ENCODE measurements around the gene GARIN5B.

Gene GARIN5B

GRCh38 chr19:55389386-55390317 is 26.6 kb upstream of the GARIN5B start:
- DNase-seq (ENCODE audit: low read depth in 2 of 2), result no peak

- no peak for DNase-seq (ENCODE audit: low read depth in 2 of 2)
Measured at GRCh38 chr19:55387736-55388497, 24.9 kb upstream of the GARIN5B start.

DNA sequence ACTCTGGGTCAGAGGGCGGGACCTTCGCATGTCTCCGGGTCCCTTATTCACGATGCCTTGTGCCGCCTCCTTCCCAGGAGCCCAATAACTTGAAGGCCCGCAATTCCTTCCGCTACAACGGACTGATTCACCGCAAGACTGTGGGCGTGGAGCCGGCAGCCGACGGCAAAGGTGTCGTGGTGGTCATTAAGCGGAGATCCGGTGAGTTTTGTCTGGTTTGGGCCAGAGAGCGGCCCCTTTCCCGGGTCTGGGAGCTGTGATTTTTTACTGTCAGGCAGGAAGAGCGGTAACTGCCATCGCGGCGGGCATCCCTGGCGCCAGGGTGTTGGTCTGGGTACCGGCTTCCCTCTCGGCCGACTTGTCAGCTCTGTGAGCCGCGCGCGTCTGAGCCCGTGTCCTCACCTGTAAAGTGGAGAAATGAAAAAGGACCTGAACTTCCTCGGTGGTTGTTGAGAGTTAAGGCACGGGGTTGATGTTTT is 23.5 kb upstream of the GARIN5B start:
- no peak for DNase-seq (ENCODE audit: low read depth in 2 of 2)

- peak; percentile 93 to 95 for DNase-seq (ENCODE audit: low read depth in 2 of 2)
Measured at GRCh38 chr19:55385724-55386492, 22.8 kb upstream of the GARIN5B start, which contains the start of gene RPL28. RPL28 (plus strand) TSS chr19:55385932; CDS start chr19:55386358, 426 bp downstream.

GRCh38 chr19:55384920-55385723 is 22.1 kb upstream of the GARIN5B start:
- peak; percentile 85 for DNase-seq (ENCODE audit: low read depth in 2 of 2)

DNA sequence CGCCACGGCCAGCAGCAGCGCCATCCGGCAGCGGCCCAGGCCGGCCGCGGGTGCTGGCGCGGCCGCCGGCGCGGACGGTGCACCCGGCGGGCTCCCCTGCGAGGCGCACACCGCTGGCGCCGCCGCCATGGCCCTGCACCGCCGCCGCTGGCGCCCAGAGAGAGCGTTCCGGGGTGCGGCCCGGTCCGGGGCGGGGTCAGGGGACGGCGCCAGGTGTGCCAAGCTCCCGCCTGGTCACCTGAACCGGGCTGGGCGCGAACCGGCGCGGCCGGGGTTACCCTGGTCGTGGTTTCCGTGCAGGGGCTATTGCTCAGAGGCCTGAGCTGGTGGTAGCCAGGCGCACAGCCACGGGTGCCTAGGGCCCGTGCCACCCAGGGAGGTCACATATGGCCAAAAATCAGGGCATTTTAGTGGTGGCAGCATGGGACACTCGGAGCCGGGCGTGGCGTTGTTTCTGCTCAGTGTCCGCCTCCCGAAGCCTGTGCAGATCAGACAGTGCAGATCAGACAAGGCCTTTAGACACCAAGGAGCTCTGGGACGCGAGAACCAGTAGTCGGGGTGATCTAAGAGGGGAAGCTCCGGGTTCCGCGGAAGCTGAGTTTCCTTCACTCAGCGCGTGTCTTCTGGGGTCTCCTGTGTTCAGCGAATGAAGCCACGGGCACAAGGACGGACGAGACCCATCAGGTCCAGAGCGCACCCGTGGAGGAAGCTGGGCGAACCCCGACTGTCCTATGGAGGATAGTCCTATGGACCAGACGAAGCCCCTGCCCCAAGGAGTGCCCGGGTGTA is 21.3 kb upstream of the GARIN5B start, which contains the start of gene TMEM238:
Gene TMEM238, minus strand, starts transcription at position 162 of the 789 bp plus-strand sequence. Its CDS starts 33 bp downstream, at position 129.
- no peak for DNase-seq (ENCODE audit: low read depth in 2 of 2)

DNA sequence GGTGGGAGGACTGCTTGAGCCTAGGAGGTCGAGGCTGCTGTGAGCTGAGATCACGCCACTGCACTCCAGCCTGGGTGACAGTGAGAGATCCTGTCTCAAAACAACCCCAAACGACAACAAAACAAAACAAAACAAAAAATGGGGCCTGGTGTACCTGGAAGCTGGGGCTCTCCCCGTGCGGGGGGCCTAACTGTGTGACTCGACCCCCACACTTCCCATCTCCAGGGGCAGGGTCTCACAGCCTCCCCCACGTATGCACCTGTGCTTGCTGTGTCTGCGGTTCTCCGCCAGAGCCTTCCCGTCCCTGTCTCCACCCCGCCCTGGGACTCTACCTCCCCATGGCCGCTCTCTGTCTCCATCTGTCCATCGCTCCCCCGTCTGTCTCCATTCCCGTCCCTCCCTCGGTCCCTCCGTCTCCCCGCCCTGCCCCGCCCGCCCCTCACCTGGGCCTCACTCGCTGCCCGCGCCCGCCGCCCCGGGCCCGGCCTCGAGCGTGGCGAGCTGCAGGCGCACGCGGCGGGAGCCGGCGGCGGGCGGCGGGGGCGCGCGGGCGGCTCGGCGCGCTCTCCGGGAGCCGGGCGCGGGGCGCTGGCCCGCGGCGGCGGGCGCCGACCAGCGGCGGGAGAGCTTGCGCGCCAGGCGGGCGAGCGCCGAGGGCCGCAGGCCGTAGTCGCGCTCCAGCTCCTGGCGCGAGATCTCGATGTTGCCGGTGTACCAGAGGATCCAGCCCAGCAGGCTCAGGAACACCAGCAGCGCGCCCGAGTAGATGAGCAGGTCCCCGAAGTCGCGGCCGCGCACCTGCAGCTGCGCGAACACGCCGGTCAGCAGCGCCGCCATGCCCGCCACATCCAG is 20.4 kb upstream of the GARIN5B start:
- DNase-seq (ENCODE audit: low read depth in 2 of 2), result peak in 1 of 2 experiments; percentile 21

GRCh38 chr19:55382522-55383054 is 19.5 kb upstream of the GARIN5B start:
- DNase-seq (ENCODE audit: low read depth in 2 of 2), result no peak

- DNase-seq (ENCODE audit: low read depth in 2 of 2), result no peak
Measured at GRCh38 chr19:55382013-55382412, 19.0 kb upstream of the GARIN5B start.

- DNase-seq (ENCODE audit: low read depth in 2 of 2), result no peak
Measured at GRCh38 chr19:55379174-55379573, 16.1 kb upstream of the GARIN5B start.

GRCh38 chr19:55377356-55378131 is 14.5 kb upstream of the GARIN5B start:
- no peak for DNase-seq (ENCODE audit: low read depth in 2 of 2)

DNA sequence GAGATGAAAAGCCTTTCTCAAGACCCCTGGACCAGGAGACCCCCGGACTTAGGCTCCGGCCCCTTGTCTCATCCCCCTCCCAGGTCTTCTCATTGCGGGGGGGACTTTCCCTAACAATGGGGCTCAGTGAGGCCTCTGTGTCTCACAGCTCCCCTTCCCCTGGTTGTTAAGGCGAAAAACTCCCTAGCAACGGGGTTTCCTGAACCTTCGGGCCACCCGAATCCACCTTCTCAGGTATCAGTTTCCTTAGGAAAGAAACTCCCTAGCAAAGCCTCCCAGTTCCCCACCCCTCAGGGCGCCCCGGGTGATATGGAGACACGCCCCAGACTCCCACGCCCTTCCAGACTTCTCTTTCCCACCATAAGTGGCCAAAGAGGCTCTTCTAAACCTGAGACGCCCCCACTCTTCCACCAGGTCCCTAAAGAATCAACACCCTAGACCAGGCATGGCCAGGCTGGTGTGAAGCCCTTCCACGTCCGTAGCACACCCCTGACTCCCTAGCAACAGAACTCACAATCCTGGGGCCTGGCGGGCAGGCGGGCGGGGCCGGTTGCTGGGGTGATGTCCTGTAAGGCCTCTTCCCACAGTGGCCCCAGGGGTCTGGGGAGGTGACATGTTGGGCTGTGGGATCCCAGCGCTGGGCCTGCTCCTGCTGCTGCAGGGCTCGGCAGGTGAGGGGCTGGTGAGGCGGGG is 13.3 kb upstream of the GARIN5B start, which contains the start of gene TMEM190:
Gene TMEM190, plus strand, starts transcription at position 586 of the 693 bp plus-strand sequence. Its CDS starts 28 bp downstream, at position 614.
- DNase-seq (ENCODE audit: low read depth in 2 of 2), result no peak

- no peak for DNase-seq (ENCODE audit: low read depth in 2 of 2)
Measured at GRCh38 chr19:55373993-55374757, 11.1 kb upstream of the GARIN5B start.

DNA sequence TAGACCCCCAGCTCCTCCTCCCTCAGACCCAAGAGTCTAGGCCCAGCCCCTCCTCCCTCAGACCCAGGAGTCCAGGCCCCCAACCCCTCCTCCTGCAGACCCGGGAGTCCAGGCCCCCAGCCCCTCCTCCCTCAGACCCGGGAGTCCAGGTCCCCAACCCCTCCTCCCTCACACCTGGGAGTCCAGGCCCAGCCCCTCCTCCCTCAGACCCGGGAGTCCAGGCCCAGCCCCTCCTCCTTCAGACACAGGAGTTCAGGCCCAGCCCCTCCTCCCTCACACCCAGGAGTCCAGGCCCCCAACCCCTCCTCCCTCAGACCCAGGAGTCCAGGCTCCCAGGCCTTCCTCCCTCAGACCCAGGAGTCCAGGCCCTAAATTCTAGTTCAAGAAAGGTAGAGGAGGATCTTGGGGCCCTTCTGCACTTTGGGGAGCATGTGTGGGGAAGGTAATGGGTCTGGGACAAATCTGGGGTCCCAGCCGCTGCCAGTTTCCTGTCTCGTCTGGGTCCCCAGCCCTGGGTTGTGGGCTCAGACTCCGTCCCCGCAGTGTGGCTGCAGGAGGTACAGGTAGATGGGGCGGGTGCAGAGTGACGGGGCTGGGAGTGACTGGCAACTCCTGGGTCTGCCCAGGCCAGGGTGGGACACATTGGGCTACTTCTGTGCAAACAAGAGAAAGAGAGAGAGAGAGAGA is 10.4 kb upstream of the GARIN5B start:
- DNase-seq (ENCODE audit: low read depth in 2 of 2), result no peak

- peak in 1 of 2 experiments; percentile 24 for DNase-seq (ENCODE audit: low read depth in 2 of 2)
Measured at GRCh38 chr19:55372316-55373081, 9.4 kb upstream of the GARIN5B start.
